Activated T-helper 1 cell treated with anti-CD3 and anti-CD28 coated beads, Interleukin-12 subunit alpha, Interleukin-12 subunit beta, Interleukin-2, Interleukin-4 antibody, amounts not matched to agents 30 ng/mL and 10 ng/mL and 1 ng/mL, durations not matched to agents 14 hours and 24 hours and 36 hours (primary cell): ENCODE measurements around the gene ABLIM1. TPM values are rescaled to one million over a fixed set of nuclear protein-coding genes. Genes with fewer than 3 reads are reported as not detected.
"Not testable (repeated sequence)": the region's sequence is repeated elsewhere in the genome, so short reads cannot be mapped to it uniquely, and the experiment has no call there.

Experiments
- DNase-seq: peaks from one replicate; pipeline ENCODE4 v3.0.0; 2021; ENCODE audit warnings: low spot score
- H3K27ac Mint-ChIP-seq: one replicate; pipeline ENCODE4 v1.8.0; 2021; ENCODE audit warnings: mild to moderate bottlenecking, mixed read lengths
- H3K27me3 Mint-ChIP-seq: one replicate; pipeline ENCODE4 v1.8.0; 2022; ENCODE audit warnings: mild to moderate bottlenecking, moderate library complexity, mixed read lengths; ENCODE audit not compliant: insufficient read depth
- H3K36me3 Mint-ChIP-seq: one replicate; pipeline ENCODE4 v1.8.0; 2021; ENCODE audit warnings: low read depth, mixed read lengths
- H3K4me1 Mint-ChIP-seq: one replicate; pipeline ENCODE4 v1.8.0; 2021; ENCODE audit warnings: low read depth, mixed read lengths
- H3K4me3 Mint-ChIP-seq: one replicate; pipeline ENCODE4 v1.8.0; 2021; ENCODE audit warnings: mild to moderate bottlenecking, moderate library complexity, mixed read lengths
- H3K9me3 Mint-ChIP-seq: one replicate; pipeline ENCODE4 v1.8.0; 2021; ENCODE audit warnings: mixed read lengths
- intact Hi-C: fragments of 100-400 bp; cut with micrococcal nuclease; formaldehyde crosslinking; loops from one replicate; pipeline ENCODE4 v1.15.1; 2024
- total RNA-seq: library from RNA; stranded (reverse); gene quantifications from 2 replicates; pipeline ENCODE4 v1.2.3, GENCODE V29; 2022

The ABLIM1 gene
- 14.2 TPM in 2 replicates for total RNA-seq

GRCh38 chr10:114658175-114658574 lies at the start of gene ABLIM1:
ABLIM1 (minus strand) TSS chr10:114658275; CDS start chr10:114658200, 75 bp downstream.
- intact Hi-C loops, result no loop called here
- Mint-ChIP-seq H3K4me3 (no peak within 1 kb of the TSS), H3K27me3 (peaks cover 2% of the 10 kb centered on the region), H3K4me1 (peaks cover 6% of the 10 kb centered on the region), H3K27ac (no peak within 1 kb of the TSS), H3K9me3 (no peaks in the 10 kb centered on the region), H3K36me3 (no peaks in the 10 kb centered on the region)
- DNase-seq, result no peak

- intact Hi-C loops, result no loop called here
- Mint-ChIP-seq H3K9me3 (no peaks in the 10 kb centered on the region), H3K27ac (no peak overlapping the region), H3K4me3 (no peak overlapping the region), H3K27me3 (peaks cover 17% of the 10 kb centered on the region), H3K4me1 (no peaks in the 10 kb centered on the region), H3K36me3 (no peaks in the 10 kb centered on the region)
- no peak for DNase-seq
These were observed 48.5 kb upstream of the ABLIM1 start for GRCh38 chr10:114706458-114707055.

GRCh38 chr10:114704679-114705078 lies 46.6 kb upstream of the ABLIM1 start:
- H3K27me3 Mint-ChIP-seq, result peaks cover 22% of the 10 kb centered on the region
- DNase-seq, result no peak
- intact Hi-C loops, result loop anchor here (5.0 kb wide), 1 partner anchor 118 kb away; the partner anchor contains the start of gene FHIP2A
- H3K36me3 Mint-ChIP-seq, result no peaks in the 10 kb centered on the region
- H3K9me3 Mint-ChIP-seq, result no peaks in the 10 kb centered on the region
- no peaks in the 10 kb centered on the region for H3K4me1 Mint-ChIP-seq
- no peak overlapping the region for H3K27ac Mint-ChIP-seq
- H3K4me3 Mint-ChIP-seq, result no peak overlapping the region

DNA sequence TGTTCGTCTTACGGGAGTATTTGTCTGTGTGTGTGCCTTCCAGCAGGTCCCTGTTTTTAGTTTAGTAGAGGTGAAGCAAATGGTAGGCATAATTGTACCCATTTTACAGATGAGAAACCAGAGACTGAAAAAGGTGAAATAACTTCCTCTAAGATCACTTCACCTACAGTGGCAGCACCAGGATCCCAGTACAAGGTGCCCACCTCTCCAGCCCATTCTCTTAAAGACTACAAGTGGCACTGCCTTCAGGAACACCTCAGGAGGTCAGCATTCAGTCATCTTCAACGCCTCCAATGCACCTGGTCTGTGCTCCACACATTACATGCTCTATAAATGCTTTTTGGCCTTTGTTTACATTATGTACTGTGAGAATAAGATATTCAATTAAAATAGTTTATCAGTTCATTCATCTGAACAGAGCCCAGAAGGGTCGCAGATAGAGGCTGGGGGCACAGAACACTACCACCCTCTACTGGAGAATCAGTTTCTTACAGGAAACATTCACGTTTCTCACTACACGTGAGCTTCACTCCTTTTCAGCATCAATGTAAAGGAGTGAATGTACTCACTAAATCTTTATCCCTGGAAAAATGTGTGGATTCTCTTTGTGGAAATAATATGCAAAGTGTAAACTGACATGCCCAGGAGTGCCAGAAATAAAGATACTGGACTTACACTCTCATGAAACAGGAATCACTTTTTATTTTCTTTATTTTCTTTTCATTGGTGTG lies 45.5 kb upstream of the ABLIM1 start:
- Mint-ChIP-seq H3K9me3 (no peaks in the 10 kb centered on the region), H3K27me3 (peaks cover 28% of the 10 kb centered on the region), H3K36me3 (no peaks in the 10 kb centered on the region), H3K4me3 (no peak overlapping the region), H3K4me1 (no peaks in the 10 kb centered on the region), H3K27ac (no peak overlapping the region)
- intact Hi-C loops, result loop anchor here (1.0 to 5.0 kb wide), 4 partner anchors 119 to 399 kb away; partner anchors contain the start of gene FHIP2A
- DNase-seq, result no peak

DNA sequence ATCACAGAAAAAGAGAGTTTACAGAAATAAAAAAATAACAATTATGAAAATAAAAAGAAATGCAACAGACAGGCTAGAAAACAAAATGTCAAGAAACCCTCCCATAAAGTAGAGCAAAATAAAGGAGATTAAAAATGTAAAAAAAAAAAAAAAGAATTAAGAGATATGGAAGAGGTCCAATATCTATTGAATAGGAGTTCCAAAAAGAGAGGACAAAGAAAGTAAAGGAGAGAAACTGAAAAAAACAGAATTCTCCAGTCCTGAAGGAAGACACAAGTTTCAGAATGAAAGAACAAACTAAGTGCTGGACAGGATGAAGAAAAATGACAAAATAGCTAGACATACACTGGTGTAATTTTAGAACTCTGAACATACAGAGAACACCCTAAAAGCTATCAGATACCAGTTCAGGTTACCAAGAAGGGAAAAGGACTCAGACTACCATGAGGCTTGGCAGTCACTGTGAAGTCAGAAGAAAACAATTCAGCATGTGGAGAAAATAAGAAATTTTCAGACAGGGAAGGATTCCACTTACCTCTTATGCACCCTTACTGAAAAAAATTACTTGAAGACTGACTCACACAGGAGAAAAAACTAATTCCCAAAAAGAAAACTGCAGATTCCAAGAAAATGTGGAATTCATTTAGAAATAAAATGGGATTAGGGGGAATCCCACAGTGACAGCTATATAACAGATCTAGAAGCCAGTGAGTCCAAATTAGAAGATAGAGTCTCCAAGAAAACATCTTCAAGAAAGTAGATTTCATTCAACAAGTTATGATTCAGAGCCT lies 40.4 kb upstream of the ABLIM1 start:
- Mint-ChIP-seq H3K4me1 (peaks cover 7% of the 10 kb centered on the region), H3K9me3 (no peaks in the 10 kb centered on the region), H3K4me3 (no peak overlapping the region), H3K27ac (no peak overlapping the region), H3K36me3 (no peaks in the 10 kb centered on the region), H3K27me3 (peaks cover 36% of the 10 kb centered on the region)
- intact Hi-C loops, result no loop called here
- no peak for DNase-seq

GRCh38 chr10:114697061-114697598 lies 39.1 kb upstream of the ABLIM1 start:
- H3K36me3 Mint-ChIP-seq, result no peaks in the 10 kb centered on the region
- no peak overlapping the region for H3K27ac Mint-ChIP-seq
- H3K4me3 Mint-ChIP-seq, result no peak overlapping the region
- intact Hi-C loops, result no loop called here
- no peaks in the 10 kb centered on the region for H3K9me3 Mint-ChIP-seq
- no peak for DNase-seq
- peaks cover 7% of the 10 kb centered on the region for H3K4me1 Mint-ChIP-seq
- peaks cover 35% of the 10 kb centered on the region for H3K27me3 Mint-ChIP-seq

DNA sequence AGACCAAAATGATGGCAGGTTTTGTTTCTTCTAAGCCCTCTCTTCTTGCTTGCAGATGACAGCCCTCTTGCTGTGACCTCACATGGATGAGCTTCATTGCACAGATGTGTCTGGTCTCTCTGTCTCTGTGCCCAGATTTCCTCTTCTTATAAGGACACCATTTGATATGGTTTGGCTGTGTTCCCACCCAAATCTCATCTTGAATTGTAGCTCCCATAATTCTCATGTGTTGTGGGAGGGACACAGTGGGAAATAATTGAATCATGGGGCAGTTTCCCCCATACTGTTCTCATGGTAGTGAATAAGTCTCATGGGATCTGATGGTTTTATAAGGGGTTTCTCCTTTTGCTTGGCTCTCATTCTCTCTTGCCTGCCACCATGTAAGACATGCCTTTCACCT lies 38.2 kb upstream of the ABLIM1 start:
- not testable (repeated sequence) for H3K36me3 Mint-ChIP-seq

DNA sequence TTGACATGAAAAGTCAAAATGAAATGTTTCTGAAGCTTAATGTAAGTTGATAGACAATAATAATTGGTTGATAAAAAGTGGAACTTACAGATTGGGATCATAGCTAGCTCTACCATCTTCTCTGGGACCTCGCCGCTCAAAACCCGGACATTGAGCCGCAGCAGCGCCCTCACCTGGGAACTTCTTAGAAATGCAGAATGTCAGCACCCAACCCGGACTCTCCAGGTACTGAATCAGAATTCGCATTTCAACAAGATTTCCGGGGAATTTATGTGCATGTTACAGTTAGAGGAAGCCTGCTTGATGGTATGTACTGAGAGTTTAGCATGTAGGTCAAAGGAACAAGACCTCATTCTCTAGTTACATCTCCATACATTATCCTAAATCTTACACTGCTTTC lies 36.7 kb upstream of the ABLIM1 start:
- intact Hi-C loops, result loop anchor here (2.0 kb wide), 2 partner anchors 144 to 224 kb away; no protein-coding TSS in a partner anchor
- Mint-ChIP-seq H3K27ac (no peak overlapping the region), H3K9me3 (no peaks in the 10 kb centered on the region), H3K4me1 (peaks cover 7% of the 10 kb centered on the region), H3K4me3 (no peak overlapping the region), H3K36me3 (no peaks in the 10 kb centered on the region), H3K27me3 (peaks cover 28% of the 10 kb centered on the region)
- DNase-seq, result no peak

More for the DNA sequence above, 38.2 kb upstream of the ABLIM1 start:
- intact Hi-C loops, H3K4me3 Mint-ChIP-seq, H3K4me1 Mint-ChIP-seq, H3K27ac Mint-ChIP-seq, DNase-seq, H3K9me3 Mint-ChIP-seq: not testable (repeated sequence)
- peaks cover 35% of the 10 kb centered on the region for H3K27me3 Mint-ChIP-seq

- Mint-ChIP-seq H3K4me1 (peaks cover 7% of the 10 kb centered on the region), H3K36me3 (no peaks in the 10 kb centered on the region), H3K9me3 (no peaks in the 10 kb centered on the region), H3K27me3 (peaks cover 24% of the 10 kb centered on the region), H3K27ac (no peak overlapping the region), H3K4me3 (no peak overlapping the region)
- no peak for DNase-seq
- intact Hi-C loops, result loop anchor here (2.0 kb wide), 2 partner anchors 143 to 223 kb away; no protein-coding TSS in a partner anchor
These were observed 36.0 kb upstream of the ABLIM1 start for GRCh38 chr10:114694062-114694461.

DNA sequence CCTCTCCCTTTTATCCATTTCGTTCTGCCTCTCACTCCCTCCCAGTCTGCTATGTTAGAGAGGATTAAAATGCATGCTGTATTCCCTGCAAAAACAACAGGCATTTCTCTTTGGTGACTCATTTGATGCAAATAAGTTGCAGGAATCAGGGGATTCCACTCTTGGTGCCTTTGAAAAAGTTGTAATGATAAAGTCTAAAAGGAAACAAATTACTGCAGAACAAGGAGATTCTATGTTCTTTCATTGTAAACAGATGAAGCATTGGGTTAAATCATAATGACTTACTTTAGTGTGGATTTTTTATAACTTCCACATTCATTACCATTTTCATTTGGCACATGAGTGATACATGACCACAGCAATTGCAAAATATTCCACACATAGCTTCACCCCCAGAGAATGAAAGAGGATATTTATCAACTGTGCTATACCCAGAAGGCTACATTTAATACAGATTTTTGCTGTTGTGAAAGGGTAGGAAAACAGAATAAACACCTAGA lies 33.4 kb upstream of the ABLIM1 start:
- H3K4me1 Mint-ChIP-seq, result peaks cover 7% of the 10 kb centered on the region
- intact Hi-C loops, result no loop called here
- no peak for DNase-seq
- H3K9me3 Mint-ChIP-seq, result no peaks in the 10 kb centered on the region
- peaks cover 18% of the 10 kb centered on the region for H3K27me3 Mint-ChIP-seq
- H3K36me3 Mint-ChIP-seq, result no peaks in the 10 kb centered on the region
- H3K27ac Mint-ChIP-seq, result no peak overlapping the region
- no peak overlapping the region for H3K4me3 Mint-ChIP-seq

- Mint-ChIP-seq H3K9me3 (no peaks in the 10 kb centered on the region), H3K27me3 (peaks cover 10% of the 10 kb centered on the region), H3K4me3 (no peak overlapping the region), H3K27ac (no peak overlapping the region), H3K36me3 (no peaks in the 10 kb centered on the region), H3K4me1 (no peaks in the 10 kb centered on the region)
- DNase-seq, result no peak
- intact Hi-C loops, result no loop called here
These were observed 30.7 kb upstream of the ABLIM1 start for GRCh38 chr10:114688786-114689185.

- no peak for DNase-seq
- Mint-ChIP-seq H3K27ac (no peak overlapping the region), H3K9me3 (no peaks in the 10 kb centered on the region), H3K4me3 (no peak overlapping the region), H3K27me3 (peaks cover 10% of the 10 kb centered on the region), H3K36me3 (no peaks in the 10 kb centered on the region), H3K4me1 (no peaks in the 10 kb centered on the region)
- intact Hi-C loops, result no loop called here
These were observed 29.4 kb upstream of the ABLIM1 start for GRCh38 chr10:114687459-114687858.
